Epithelial cell of prostate (primary cell): ENCODE results near the gene ARRDC2.

Experiments used
- DNase-seq: peaks from one replicate; pipeline ENCODE4 v3.0.0-alpha.2; 2011; ENCODE audit warnings: low read depth, low spot score
- H3K27ac ChIP-seq: fragments of 450-650 bp; 2 replicates; pipeline ENCODE4 v1.5.1; 2017; ENCODE audit warnings: mild to moderate bottlenecking

Gene ARRDC2

DNA sequence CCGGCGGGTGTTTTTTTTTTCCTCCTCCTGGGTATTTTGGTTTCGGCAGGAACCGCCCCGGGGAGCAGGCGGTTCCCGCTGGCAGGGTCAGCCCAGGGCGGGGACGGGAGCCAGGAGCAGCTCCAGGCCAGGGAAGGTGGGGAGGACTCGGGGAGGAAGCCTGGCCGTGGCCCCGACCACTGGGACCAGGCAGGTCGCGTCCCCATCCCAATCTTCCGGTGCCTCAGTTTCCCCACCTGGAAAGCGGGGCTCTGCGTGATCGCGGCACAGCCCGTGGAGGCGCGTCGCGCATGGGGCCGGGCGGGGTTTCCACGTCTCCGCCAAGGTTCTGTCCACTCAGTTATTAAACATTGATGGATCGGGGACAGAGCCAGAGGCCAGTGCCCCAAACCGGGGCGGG, 43.9 kb downstream of the ARRDC2 start:
- no peak for DNase-seq
- no peak overlapping the region for H3K27ac ChIP-seq

DNA sequence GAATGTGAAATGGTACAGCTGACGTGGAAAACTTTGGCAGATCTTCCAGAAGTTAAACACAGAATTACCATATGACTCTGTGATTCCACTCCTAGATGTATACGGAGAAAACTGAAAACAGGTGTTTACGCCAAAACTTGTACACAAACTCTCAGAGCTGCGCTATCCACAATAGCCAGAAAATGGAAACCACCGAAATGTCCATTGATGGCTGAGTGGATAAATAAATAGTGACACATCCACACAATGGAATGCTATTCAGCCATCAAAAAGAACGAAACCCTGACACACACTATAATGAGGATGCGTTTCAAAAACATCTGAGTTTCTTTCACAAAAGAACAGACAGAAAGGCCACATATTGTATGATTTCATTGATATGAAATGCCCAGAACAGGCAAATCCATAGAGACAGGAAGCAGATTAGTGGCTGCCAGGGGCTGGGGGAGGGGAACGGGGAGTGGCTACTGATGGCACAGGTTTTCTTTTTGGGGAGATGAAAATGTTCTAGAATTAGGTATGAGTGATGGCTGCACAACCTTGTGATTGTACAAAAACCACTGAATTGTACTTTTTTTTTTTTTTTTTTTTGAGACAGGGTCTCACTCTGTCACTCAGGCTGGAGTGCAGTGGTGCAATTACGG, 45.7 kb downstream of the ARRDC2 start:
- DNase-seq, result no peak

GRCh38 chr19:18055967-18056366, 48.0 kb downstream of the ARRDC2 start:
- DNase-seq, result no peak
- no peak overlapping the region for H3K27ac ChIP-seq

More for the DNA sequence above, 45.7 kb downstream of the ARRDC2 start:
- peak overlapping the region; percentile 7 for H3K27ac ChIP-seq

DNA sequence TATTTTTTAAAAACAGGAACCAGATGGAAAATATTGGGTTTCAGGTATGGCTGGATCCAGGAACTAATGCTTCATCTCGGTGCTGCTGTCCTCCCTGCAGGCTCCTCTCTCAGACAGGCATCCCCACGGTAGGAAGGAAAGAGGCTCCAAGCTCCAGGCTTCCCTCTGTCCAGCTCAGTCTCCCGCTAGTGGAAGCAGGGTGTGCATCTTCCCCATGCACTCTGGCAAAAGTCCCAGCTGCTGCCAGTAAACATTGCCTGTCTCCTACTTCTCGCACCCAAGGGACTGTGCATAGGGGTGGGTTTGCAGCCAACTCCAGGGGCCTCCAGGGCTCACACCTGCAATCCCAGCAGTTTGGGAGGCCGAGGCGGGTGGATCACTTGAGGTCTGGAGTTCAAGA, 49.6 kb downstream of the ARRDC2 start:
- DNase-seq, result no peak
- H3K27ac ChIP-seq, result no peak overlapping the region

DNA sequence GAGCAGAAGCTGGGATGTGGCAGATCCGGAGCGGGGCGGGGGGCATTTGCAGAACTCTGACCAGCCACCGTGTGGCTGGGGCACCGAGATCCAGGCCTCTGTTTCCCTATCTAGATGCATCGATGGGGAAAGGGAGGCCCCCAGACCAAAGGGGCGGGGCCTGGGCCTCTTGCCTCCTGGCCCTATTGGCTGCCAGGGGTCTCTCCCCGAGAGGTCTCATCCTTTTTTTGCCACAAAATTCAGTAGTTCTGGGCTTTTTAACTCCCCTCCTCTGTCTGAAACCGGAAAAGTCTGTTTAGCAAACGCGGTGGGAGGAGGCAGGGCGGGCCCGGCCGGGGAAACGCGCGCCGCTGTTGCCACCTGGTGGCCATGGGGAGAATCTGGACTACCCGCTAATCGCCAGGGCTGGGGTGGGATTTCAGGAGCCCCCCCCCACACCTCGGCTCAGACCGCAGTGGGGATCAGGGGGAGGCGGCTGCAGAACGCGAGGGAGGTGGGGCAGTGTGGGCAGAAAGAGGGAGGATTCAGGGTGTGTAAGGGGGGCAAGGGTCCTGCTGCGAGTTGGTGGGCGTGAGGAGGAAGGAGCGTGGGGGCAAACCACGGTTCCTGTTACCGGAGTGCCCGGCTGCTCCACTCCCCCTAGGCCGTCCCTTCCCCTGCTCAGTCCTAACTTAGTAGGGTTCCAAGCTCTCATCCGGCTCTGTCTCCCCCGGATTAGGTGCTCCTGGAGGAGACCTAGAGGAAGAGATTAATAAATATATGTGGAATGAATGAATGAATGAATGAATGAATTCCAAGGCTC, 50.4 kb downstream of the ARRDC2 start:
- no peak for DNase-seq
- H3K27ac ChIP-seq, result no peak overlapping the region

GRCh38 chr19:18059297-18059696, 51.3 kb downstream of the ARRDC2 start:
- H3K27ac ChIP-seq, result no peak overlapping the region
- DNase-seq, result no peak

DNA sequence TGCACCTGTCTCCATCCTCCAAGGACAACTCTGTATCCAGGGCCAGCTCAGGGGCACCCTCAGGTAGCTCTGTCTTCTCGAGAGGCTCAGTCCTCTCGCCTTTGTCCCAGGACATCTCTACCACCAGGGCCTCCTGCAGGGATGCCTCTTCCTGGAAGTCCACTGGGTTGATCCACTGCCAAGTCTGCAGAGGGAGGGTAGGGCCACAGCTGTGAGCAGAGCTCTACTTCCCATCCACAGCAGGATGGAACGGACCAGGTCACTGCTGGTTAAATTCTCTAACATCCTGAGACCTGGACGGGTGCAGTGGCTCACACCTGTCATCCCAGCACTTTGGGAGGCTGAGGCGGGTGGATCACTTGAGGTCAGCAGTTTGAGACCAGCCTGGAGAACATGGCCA, 51.9 kb downstream of the ARRDC2 start:
- no peak overlapping the region for H3K27ac ChIP-seq
- no peak for DNase-seq

DNA sequence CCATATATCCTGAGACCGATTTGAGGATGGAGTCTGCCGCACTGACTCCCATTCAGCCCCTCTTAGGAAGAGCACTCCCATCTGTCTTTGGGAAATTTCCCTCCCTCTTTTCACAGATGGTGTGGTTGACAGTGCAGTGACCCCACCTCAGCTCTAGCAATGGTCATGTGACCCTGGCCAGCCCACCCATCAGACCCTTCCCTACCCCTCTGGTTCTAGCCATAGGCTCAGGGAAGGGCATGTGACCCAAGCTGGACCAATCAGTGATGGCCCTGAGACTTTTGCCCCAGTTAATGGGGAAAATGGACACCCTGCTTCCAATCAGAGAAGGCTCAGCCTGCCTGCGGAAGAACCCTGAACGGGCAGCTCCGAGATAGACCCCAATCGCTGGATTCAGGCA, 52.5 kb downstream of the ARRDC2 start:
- no peak for DNase-seq
- no peak overlapping the region for H3K27ac ChIP-seq

- H3K27ac ChIP-seq, result no peak overlapping the region
- DNase-seq, result no peak
These were observed 54.1 kb downstream of the ARRDC2 start for GRCh38 chr19:18062028-18062427.

- DNase-seq, result no peak
- H3K27ac ChIP-seq, result no peak overlapping the region
These were observed 55.5 kb downstream of the ARRDC2 start for GRCh38 chr19:18063463-18063862.
